Peyer's patch (tissue), 4 donors: Measurements from ENCODE around the gene ATG10.

Experiments
- CTCF ChIP-seq, 6 experiments: fragments of 450-650 bp in 4 of 6; fragments of 200-600 bp in 2 of 6; sonication (generic) in 1 of 6; IDR thresholded peaks; one replicate each; pipeline ENCODE4 v1.5.1; 2017 to 2019; ENCODE audit warnings: antibody characterized with exemption in 6 of 6, mild to moderate bottlenecking in 3 of 6, moderate library complexity in 1 of 6
- POLR2A ChIP-seq, 2 donors: fragments of 450-650 bp; IDR thresholded peaks; one replicate each; pipeline ENCODE4 v1.5.1; 2017; ENCODE audit warnings: antibody characterized with exemption in 2 of 2, mild to moderate bottlenecking in 2 of 2, moderate library complexity in 2 of 2

DNA sequence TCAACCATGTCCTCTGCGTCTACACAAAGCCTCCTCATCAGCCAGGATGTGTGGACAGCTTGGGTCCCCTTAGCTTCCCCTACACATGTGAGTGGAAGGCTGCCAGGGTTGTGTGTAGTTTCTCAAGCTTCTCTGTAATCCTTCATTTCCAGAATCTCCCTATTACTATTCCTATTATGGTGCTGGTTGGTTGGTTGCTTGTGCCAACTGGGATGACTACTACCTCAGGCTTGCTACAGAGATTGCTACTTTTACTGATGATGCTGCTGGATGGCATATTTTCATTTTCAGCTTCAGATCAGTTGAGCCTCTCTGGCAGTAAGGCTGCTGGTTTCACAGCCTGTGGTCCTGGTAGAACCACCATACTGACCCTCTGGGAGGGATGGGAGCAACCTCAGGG is 39.9 kb downstream of the ATG10 start:
- TF ChIP-seq CTCF (IDR thresholded peaks at IDR 0.05) (no peak), POLR2A (IDR thresholded peaks at IDR 0.05) (no peak)
